Activated T-cell treated with anti-CD3 and anti-CD28 coated beads, Interleukin-2, amount 50 U/mL, for 4 hours (primary cell): ENCODE data around the gene RAB8A. TPM values are rescaled to one million over a fixed set of nuclear protein-coding genes. Genes with fewer than 3 reads are reported as not detected.
"Not testable (repeated sequence)": the region's sequence is repeated elsewhere in the genome, so short reads cannot be mapped to it uniquely, and the experiment has no call there.

Source experiments
- ATAC-seq, 2 donors: fragments of 200-7000 bp; cut with Tn5 transposase; one replicate each; pipeline ENCODE4 v1.10.0; 2021
- DNase-seq: peaks from one replicate; pipeline ENCODE4 v3.0.0-alpha.2; 2020
- H3K27me3 Mint-ChIP-seq: one replicate; pipeline ENCODE4 v1.8.0; 2021; ENCODE audit warnings: low read depth, mixed read lengths
- H3K36me3 Mint-ChIP-seq: one replicate; pipeline ENCODE4 v1.8.0; 2022; ENCODE audit warnings: mixed read lengths; ENCODE audit not compliant: insufficient read depth
- H3K4me1 Mint-ChIP-seq: one replicate; pipeline ENCODE4 v1.8.0; 2021; ENCODE audit warnings: low read depth, mixed read lengths
- H3K4me3 Mint-ChIP-seq: one replicate; pipeline ENCODE4 v1.8.0; 2021; ENCODE audit warnings: mild to moderate bottlenecking, moderate library complexity, mixed read lengths
- H3K9me3 Mint-ChIP-seq: one replicate; pipeline ENCODE4 v1.8.0; 2021; ENCODE audit warnings: mixed read lengths
- total RNA-seq, 3 donors: library from RNA; stranded (reverse); gene quantifications; one replicate each; pipeline ENCODE4 v1.2.1, GENCODE V29; 2021

The RAB8A gene
- total RNA-seq, 3 donors from 2014 or later, result 140 to 167 (median 153) TPM

DNA sequence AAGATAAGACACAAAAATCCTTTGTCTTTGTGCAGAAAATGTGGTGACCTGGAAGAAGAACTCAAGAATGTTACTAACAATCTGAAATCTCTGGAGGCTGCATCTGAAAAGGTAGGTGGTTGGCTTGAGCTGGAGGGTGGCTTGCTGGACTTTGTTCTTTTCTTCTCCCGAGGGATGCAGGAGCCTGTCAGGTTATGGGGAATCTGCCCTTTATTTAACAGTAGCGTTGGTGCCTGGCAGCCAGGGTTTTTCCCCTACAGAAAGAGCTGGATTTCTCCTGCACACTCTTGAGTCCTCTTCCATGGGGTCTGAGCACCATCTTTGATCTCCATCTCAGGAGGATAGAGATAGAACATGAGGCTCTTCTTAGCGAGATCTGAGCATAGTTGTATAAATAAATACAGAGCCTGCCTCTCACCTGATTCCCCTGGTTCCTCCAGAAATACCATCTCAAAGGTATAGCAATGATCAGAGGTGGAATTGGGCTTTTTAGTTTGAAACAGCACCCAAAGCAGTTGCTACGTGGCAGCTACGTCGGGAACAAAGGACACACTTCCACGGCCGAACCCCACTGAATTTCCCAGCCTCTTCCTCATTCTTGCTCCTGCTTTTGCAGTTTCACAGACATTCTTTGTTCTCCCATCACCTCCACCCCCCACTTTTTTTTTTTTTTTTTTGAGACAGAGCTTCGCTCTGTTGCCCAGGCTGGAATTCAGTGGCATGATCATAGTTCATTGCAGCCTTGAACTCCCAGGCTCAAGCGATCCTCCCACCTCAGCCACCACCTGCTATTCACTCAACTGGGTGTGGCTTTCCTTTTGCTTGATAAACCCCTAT lies 22.5 kb upstream of the RAB8A start:
- Mint-ChIP-seq H3K27me3 (no peaks in the 10 kb centered on the region), H3K36me3 (peaks cover 43% of the 10 kb centered on the region), H3K9me3 (no peaks in the 10 kb centered on the region), H3K4me3 (no peak overlapping the region), H3K4me1 (peaks cover 31% of the 10 kb centered on the region)
- DNase-seq (no peak), ATAC-seq (no peak)

DNA sequence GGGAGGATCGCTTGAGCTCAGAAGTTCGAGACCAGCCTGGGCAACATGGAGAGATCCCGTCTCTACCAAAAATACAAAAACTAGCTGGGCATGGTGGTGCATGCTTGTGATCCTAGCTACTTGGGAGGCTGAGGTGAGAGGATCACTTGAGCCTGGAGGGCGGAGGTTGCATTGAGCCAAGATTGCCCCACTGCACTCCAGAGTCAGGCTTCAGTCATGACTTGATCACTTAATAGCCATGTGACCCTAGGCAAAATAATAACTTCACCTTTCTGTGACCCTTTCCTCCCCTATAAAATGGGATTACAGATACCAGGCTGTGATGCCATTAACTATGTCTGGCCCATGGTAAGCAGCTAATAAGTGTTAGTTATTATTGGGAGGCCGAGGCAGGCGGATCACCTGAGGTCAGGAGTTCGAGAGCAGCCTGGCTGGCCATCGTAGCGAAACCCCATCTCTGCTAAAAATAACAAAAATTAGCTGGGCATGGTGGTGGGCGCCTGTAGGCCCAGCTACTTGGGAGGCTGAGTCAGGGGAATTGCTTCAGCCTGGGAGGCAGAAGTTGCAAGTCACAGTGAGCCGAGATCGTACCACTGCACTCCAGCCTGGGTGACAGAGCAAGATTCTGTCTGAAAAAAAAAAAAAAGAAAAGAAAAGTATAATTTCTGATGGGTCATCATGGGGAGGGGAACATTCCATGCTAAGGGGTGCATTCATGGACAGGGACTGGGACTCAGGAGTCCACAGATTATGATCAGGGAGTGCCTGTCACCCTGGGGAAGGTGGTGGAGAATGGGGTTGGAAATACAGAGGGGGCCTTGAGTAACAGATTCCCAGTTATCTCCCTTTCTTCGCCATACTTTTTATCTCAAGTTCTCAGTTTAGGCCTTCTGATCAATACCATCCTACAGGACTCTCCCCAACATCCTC lies 19.9 kb upstream of the RAB8A start:
- Mint-ChIP-seq H3K9me3 (no peaks in the 10 kb centered on the region), H3K36me3 (peaks cover 42% of the 10 kb centered on the region), H3K27me3 (no peaks in the 10 kb centered on the region), H3K4me1 (peaks cover 22% of the 10 kb centered on the region), H3K4me3 (no peak overlapping the region)
- ATAC-seq (no peak), DNase-seq (no peak)

DNA sequence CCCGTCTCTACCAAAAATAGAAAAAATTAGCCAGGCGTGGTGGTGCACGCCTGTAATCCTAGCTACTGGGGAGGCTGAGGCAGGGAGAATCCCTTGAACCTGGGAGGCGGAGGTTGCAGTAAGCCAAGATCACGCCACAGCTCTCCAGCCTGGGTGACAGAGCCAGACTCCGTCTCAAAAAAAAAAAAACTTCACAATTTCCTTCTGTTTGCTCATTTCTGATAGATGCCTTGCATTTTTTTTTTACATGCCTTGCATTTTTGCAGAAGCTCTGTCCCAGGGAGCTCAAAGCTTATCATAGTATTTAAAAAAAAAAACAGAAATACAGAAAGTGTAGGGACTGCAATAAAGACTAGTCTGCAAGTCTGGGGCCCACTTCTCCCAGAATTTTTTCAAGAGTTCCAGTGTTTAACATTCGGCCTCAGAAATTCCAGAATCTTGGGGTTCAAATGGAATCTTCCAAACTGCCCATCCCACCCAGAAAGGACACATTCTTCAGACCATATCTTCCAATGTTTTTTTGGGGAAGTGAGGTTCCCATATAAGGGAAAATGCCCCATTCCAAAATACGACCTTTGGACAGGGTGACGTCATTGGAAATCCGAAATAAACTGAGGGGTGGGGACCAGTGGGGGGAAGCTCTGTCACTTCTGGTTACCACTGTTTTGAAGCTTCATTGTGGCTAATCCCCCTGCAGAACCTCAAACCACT lies 17.2 kb upstream of the RAB8A start:
- Mint-ChIP-seq H3K4me3 (no peak overlapping the region), H3K9me3 (no peaks in the 10 kb centered on the region), H3K27me3 (no peaks in the 10 kb centered on the region), H3K4me1 (peaks cover 20% of the 10 kb centered on the region), H3K36me3 (peaks cover 36% of the 10 kb centered on the region)
- ATAC-seq (no peak), DNase-seq (no peak)

DNA sequence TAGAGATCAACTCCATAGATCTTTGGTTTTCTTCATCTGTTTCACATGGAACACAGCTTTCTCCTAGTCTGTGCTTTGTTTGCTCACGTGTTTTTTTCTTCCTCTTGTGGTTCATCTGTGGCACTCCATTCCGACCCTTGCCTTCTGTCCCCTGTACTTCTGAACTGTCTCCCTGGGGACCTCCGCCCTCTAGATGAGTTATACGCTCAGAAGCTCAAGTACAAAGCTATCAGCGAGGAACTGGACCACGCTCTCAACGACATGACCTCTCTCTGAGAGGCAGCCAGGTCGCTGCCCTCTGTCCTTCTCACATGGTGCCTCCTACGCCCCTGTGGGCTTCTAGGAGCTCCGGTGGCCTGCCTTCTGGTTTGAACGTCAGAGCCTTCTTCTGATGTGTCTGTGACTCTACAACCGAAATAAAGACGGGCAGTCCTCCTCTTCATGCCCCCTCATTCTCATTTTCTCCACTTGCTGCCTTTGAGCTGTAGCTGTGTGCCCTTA lies 16.6 kb upstream of the RAB8A start:
- Mint-ChIP-seq H3K4me3 (no peak overlapping the region), H3K4me1 (peaks cover 20% of the 10 kb centered on the region), H3K9me3 (no peaks in the 10 kb centered on the region), H3K27me3 (no peaks in the 10 kb centered on the region), H3K36me3 (peaks cover 38% of the 10 kb centered on the region)
- no peak for DNase-seq
- peak; percentile 81 to 84 for ATAC-seq

DNA sequence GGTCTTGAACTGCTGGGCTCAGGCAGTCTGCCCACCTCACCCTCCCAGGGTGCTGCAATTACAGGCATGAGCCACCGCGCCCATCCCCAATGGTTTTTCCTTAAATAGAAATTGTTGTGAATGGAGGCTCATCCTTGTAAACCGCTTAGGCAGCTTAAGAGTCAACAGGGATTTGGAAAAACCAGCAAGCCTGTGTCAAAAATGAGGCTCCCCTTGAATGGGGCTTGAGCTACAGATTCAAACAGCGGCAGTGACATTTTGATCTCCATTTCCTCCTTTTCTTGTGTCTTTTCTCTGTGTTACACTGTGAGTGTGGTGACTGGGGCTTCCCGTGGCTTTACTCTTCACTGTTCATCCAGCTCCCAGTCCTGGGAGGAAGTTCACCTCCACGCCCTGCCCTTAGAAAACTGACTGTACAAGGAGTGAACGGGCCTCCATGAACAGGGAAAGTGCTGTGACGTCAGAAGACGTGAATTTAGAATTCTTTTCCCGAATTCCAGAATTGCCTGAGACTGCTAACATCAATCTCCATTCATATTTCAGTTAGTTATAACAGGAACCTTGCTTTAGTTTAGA lies 15.3 kb upstream of the RAB8A start:
- no peaks in the 10 kb centered on the region for H3K9me3 Mint-ChIP-seq
- peaks cover 20% of the 10 kb centered on the region for H3K4me1 Mint-ChIP-seq
- ATAC-seq (no peak), DNase-seq (no peak)
- H3K27me3 Mint-ChIP-seq, result no peaks in the 10 kb centered on the region
- no peak overlapping the region for H3K4me3 Mint-ChIP-seq
- peaks cover 42% of the 10 kb centered on the region for H3K36me3 Mint-ChIP-seq

DNA sequence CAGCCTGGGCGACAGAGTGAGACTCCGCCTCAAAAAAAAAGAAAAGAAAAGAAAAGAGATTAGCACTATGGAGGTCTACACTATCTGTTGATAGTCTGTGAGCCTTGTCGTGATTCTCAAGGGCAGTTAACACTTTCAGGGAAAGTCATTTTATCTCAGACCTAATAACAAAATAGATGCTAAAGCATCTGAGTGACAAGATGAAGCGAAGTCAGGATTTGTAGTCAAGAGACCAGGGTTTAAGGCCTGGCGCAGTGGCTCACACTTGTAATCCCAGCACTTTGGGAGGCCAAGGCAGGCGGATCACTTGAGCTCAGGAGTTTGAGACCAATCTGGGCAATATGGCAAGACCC lies 13.3 kb upstream of the RAB8A start:
- Mint-ChIP-seq H3K36me3 (peaks cover 42% of the 10 kb centered on the region), H3K4me1 (peaks cover 20% of the 10 kb centered on the region), H3K27me3 (no peaks in the 10 kb centered on the region), H3K4me3 (no peak overlapping the region), H3K9me3 (no peaks in the 10 kb centered on the region)
- DNase-seq (no peak), ATAC-seq (no peak)

DNA sequence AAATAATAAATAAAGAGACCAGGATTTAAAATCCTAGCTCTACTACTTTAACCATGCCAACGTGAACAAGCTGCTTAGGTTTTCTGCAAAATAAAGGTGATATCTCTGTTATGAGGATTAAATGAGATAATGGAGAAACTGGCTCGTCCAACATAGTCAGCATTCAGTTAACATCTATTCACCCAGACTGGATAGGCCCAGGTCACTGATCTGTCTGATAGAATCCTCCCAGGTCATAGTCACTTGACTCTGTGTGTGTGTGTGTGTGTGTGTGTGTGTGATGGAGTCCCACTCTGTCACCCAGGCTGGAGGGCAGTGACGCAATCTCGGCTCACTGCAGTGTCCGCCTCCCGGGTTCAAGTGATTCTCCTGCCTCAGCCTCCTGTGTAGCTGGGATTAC lies 12.9 kb upstream of the RAB8A start:
- Mint-ChIP-seq H3K4me1 (peaks cover 17% of the 10 kb centered on the region), H3K9me3 (no peaks in the 10 kb centered on the region), H3K27me3 (no peaks in the 10 kb centered on the region), H3K4me3 (no peak overlapping the region), H3K36me3 (peaks cover 39% of the 10 kb centered on the region)
- no peak for ATAC-seq
- no peak for DNase-seq

DNA sequence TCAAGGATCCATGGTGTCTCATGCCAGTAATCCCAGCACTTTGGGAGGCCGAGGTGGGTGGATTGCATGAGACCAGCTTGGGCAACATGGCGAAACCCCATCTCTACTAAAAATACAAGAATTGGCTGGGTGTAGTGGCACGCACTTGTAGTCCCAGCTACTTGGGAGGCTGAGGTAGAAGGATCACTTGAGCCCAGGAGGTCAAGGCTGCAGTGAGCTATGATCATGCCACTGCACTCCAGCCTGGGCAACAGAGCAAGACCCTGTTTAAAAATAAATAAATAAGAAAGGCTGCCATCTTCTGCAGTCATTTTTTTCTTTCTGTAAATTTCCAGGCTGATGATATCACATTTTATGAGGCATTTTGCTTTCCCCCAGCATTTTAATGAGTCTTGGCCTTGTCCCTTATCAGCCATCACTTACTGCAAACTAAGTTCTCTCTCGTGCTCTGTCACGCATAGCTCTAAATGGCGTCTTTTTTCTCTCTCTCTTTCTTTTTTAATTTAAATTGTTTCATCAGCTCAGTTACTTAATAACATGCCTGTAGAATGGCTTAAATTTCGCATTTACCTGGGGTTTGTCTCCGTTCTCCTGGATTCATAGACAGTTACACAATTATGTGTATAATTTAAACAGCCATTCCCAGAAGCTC lies 12.2 kb upstream of the RAB8A start:
- H3K4me3 Mint-ChIP-seq, DNase-seq, H3K9me3 Mint-ChIP-seq, H3K27me3 Mint-ChIP-seq, ATAC-seq: not testable (repeated sequence)
- Mint-ChIP-seq H3K36me3 (peaks cover 38% of the 10 kb centered on the region), H3K4me1 (peaks cover 16% of the 10 kb centered on the region)

DNA sequence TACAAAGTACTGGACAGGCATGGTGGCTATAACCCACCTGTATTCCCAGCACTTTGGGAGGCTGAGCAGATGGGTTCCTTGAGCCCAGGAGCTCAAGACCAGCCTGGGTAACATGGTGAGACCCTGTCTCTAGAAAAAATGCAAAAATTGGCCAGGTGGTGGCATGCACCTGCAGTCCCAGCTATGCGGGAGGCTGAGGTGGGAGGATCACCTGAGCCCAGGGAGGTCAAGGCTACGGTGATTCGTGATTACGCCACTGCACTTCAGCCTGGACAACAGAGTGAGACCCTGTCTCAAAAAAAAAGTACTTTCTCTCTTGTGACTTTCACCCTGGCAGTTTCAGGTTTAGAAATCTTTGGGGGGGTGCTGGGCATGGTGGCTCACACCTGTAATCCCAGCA lies 11.2 kb upstream of the RAB8A start:
- H3K36me3 Mint-ChIP-seq, result peaks cover 30% of the 10 kb centered on the region
- H3K4me3 Mint-ChIP-seq, result no peak overlapping the region
- no peak for ATAC-seq
- no peak for DNase-seq
- no peaks in the 10 kb centered on the region for H3K9me3 Mint-ChIP-seq
- no peaks in the 10 kb centered on the region for H3K27me3 Mint-ChIP-seq
- H3K4me1 Mint-ChIP-seq, result peaks cover 6% of the 10 kb centered on the region

DNA sequence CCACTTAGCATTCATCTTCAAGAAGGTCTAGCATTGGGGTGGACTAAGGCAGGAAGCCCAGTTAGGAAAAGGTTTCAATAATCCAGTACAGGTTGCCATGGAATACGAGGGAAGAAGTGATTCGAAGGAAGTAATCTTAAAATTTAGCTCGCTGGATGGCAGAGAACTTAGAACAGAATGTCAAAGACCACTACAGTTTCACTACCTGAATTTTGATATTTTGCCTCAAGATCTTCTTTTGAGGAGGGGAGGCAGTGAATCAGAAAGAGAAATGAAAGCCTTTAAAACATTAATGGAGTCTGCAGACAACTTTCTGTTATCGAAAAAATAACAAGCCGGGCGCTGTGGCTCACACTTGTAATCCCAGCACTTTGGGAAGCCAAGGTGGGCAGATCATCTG lies 7.0 kb upstream of the RAB8A start:
- no peaks in the 10 kb centered on the region for H3K9me3 Mint-ChIP-seq
- H3K4me3 Mint-ChIP-seq, result no peak overlapping the region
- H3K27me3 Mint-ChIP-seq, result no peaks in the 10 kb centered on the region
- ATAC-seq (no peak), DNase-seq (no peak)
- H3K36me3 Mint-ChIP-seq, result peaks cover 12% of the 10 kb centered on the region
- H3K4me1 Mint-ChIP-seq, result peaks cover 2% of the 10 kb centered on the region

DNA sequence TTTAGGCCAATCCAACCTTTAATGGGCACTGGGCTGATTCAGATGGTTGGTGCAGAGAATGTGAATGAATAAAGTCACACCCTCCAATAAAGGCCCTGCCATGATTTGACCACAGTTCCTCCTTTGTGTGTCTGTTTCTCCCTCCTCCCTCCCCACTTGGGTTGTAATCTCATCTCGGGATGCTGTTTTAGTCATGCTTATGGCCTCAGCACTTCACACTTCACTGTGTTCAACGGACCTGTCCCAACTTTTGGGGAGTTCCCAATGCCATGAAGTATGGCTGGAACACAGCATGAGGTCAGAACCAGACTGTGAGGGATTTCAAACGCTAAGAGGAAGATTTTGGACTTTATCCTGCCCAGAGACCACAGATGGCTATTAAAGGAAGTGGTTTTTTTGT lies 5.6 kb upstream of the RAB8A start:
- Mint-ChIP-seq H3K4me3 (no peak overlapping the region), H3K36me3 (peaks cover 8% of the 10 kb centered on the region), H3K27me3 (no peaks in the 10 kb centered on the region), H3K9me3 (no peaks in the 10 kb centered on the region), H3K4me1 (peaks cover 5% of the 10 kb centered on the region)
- ATAC-seq, result no peak
- DNase-seq, result no peak

DNA sequence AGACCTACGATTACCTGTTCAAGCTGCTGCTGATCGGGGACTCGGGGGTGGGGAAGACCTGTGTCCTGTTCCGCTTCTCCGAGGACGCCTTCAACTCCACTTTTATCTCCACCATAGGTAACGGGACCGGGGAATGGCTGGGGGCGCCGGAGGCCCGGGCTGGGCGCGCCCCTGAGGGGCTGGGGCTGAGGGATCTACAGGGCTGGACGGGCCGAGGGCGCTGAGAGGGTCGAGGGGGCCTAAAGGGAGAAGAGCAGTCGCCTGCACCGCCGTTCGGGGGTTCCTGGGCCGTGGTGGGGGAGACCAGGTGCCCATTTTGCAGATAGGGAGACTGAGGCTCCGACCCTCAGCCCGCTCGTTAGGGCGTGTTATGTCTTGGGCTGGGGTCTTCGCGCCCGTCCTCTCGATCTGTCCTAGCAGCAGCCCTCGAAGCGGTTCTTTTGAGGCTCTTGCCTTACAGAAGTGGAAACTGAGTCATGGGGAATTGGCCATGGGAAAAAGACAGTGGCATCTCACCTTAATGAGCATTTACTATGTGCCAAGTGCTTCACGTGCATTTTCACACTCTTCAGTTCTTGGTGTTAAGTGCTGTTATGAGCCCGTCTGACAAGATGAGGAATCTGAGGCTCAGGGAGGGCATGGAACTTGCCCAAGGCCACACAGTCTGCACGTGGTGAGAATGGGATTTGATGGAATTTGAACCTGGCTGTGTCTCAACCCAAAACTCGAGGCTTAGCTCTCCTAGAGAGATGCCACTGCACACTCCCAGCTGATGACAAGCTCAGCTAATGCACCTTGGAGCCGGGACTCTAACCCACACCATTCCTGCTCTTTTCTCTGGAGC lies 442 bp downstream of the RAB8A start:
- ATAC-seq (no peak), DNase-seq (no peak)
- no peaks in the 10 kb centered on the region for H3K9me3 Mint-ChIP-seq
- H3K4me1 Mint-ChIP-seq, result peaks cover 39% of the 10 kb centered on the region
- peak overlapping the region; percentile 98 for H3K4me3 Mint-ChIP-seq
- peaks cover 10% of the 10 kb centered on the region for H3K36me3 Mint-ChIP-seq
- no peaks in the 10 kb centered on the region for H3K27me3 Mint-ChIP-seq

DNA sequence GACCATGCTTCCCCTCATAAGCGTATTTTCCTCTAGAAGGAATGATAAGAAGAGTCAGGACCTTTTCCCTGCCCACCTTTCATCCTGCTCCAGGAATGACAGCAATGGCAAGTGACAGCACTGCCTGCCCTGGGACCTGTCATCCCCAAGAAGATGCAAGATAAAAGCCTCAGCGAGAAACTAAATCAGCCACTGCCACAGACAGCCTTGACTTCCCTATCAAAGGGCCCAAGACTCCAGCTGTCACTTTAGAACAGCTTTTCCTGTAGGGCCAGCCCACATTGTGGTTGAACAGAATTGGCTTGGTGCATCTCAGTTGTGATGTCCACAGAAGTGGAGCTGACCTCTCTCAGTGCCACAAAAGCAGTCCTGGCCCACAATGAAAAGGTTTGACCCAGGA lies 1.1 kb downstream of the RAB8A start:
- no peak for DNase-seq
- no peak for ATAC-seq

More for the DNA sequence above, 1.1 kb downstream of the RAB8A start:
- H3K9me3 Mint-ChIP-seq, result no peaks in the 10 kb centered on the region
- peaks cover 13% of the 10 kb centered on the region for H3K36me3 Mint-ChIP-seq
- H3K4me1 Mint-ChIP-seq, result peaks cover 45% of the 10 kb centered on the region
- H3K4me3 Mint-ChIP-seq, result peak overlapping the region; percentile 98
- no peaks in the 10 kb centered on the region for H3K27me3 Mint-ChIP-seq
